Adrenal gland (tissue), 12 donors: Measurements from ENCODE around the gene ATP6V1A. TPM values are rescaled to one million over a fixed set of nuclear protein-coding genes. Genes with fewer than 3 reads are reported as not detected.

Experiments used
- polyA plus RNA-seq, 3 donors: library from polyadenylated mRNA; stranded (reverse); fragments of 200-250 nt in 2 of 3; fragments of 350-450 nt in 1 of 3; fragmentation: Illumina TruSeq in 1 of 3; extraction: RNeasy Lipid Tissue Mini Kit (QIAGEN cat#74804) in 1 of 3; gene quantifications; one replicate each; pipeline ENCODE4 v1.2.3, GENCODE V29; 2013 to 2014
- total RNA-seq, 9 donors: library from RNA; depleted of rRNA in 4 of 9; stranded (reverse); fragments of >200 nt in 4 of 9; fragments of 120-200 nt in 1 of 9; fragmentation: NEBNext Ultra II Directional in 1 of 9; extraction: Animal tissue kit (Norgen Biotek cat#: 25700) in 1 of 9; gene quantifications; one replicate each; pipeline versions ENCODE4 v1.1.0 to v1.2.4, GENCODE V29; 2013 to 2023
- donor health status: healthy with polysubstance abuse.
- donor health status: Bipolar disorder and iron deficiency.
- donor health status: DM: yes; HTN: yes; CAD: no.
- donor health status: DM: no; HTN: no; CAD: no.
- donor health status: DM: no; HTN: no; CAD: no.
- donor health status: DM: yes; HTN: yes; CAD: no.

The ATP6V1A gene
- total and polyA plus RNA-seq, 12 donors, result 14.7 to 165 (median 108) TPM

Other genes with a start within 250 kb of the ATP6V1A start
- 10 to 100 TPM in 4 of 9 donors, 1 to 10 TPM in 5; 4.0 to 17.9 (median 9.1) TPM for gene SPICE1, start 231.9 kb upstream of the ATP6V1A start, total RNA-seq
- 1 to 10 TPM; 1.5 to 6.0 (median 3.9) TPM for gene SPICE1, start 231.9 kb upstream of the ATP6V1A start, polyA plus RNA-seq
- gene SIDT1, start 214.5 kb upstream of the ATP6V1A start, total RNA-seq, result 1 to 10 TPM in 7 of 9 donors, under 1 TPM in 2; 0.18 to 3.1 (median 2.3) TPM
- gene SIDT1, start 214.5 kb upstream of the ATP6V1A start, polyA plus RNA-seq, result 1 to 10 TPM; 1.6 to 3.6 (median 3.3) TPM
- gene USF3, start 50.4 kb upstream of the ATP6V1A start, total RNA-seq, result 10 to 100 TPM; 13.4 to 22.4 (median 15.9) TPM
- gene USF3, start 50.4 kb upstream of the ATP6V1A start, polyA plus RNA-seq, result 1 to 10 TPM; 3.9 to 8.2 (median 4.5) TPM
- 100 to 1,000 TPM in 7 of 9 donors, 10 to 100 TPM in 2; 89.4 to 217 (median 115) TPM for gene NAA50, start 786 bp upstream of the ATP6V1A start, total RNA-seq
- gene NAA50, start 786 bp upstream of the ATP6V1A start, polyA plus RNA-seq, result 100 to 1,000 TPM in 1 of 3 donors, 10 to 100 TPM in 2; 17.2 to 233 (median 24.1) TPM
- 10 to 100 TPM in 1 of 9 donors, 1 to 10 TPM in 8; 1.4 to 12.6 (median 4.3) TPM for gene GRAMD1C, start 91.8 kb downstream of the ATP6V1A start, total RNA-seq
- 1 to 10 TPM; 2.5 to 8.3 (median 4.8) TPM for gene GRAMD1C, start 91.8 kb downstream of the ATP6V1A start, polyA plus RNA-seq
- gene ZDHHC23, start 201.0 kb downstream of the ATP6V1A start, total RNA-seq, result 1 to 10 TPM in 8 of 9 donors, under 1 TPM in 1; 0.24 to 4.2 (median 2.0) TPM
- gene ZDHHC23, start 201.0 kb downstream of the ATP6V1A start, polyA plus RNA-seq, result 1 to 10 TPM in 1 of 3 donors, under 1 TPM in 2; 0.72 to 2.3 (median 0.74) TPM